ENCODE results near the gene CBL. TPM values are rescaled to one million over a fixed set of nuclear protein-coding genes. Genes with fewer than 3 reads are reported as not detected.

CBL gene
- 10 to 100 TPM; 29.0 to 32.5 (median 30.1) TPM for total RNA-seq
- total RNA-seq (2013) = 20.7 TPM

DNA sequence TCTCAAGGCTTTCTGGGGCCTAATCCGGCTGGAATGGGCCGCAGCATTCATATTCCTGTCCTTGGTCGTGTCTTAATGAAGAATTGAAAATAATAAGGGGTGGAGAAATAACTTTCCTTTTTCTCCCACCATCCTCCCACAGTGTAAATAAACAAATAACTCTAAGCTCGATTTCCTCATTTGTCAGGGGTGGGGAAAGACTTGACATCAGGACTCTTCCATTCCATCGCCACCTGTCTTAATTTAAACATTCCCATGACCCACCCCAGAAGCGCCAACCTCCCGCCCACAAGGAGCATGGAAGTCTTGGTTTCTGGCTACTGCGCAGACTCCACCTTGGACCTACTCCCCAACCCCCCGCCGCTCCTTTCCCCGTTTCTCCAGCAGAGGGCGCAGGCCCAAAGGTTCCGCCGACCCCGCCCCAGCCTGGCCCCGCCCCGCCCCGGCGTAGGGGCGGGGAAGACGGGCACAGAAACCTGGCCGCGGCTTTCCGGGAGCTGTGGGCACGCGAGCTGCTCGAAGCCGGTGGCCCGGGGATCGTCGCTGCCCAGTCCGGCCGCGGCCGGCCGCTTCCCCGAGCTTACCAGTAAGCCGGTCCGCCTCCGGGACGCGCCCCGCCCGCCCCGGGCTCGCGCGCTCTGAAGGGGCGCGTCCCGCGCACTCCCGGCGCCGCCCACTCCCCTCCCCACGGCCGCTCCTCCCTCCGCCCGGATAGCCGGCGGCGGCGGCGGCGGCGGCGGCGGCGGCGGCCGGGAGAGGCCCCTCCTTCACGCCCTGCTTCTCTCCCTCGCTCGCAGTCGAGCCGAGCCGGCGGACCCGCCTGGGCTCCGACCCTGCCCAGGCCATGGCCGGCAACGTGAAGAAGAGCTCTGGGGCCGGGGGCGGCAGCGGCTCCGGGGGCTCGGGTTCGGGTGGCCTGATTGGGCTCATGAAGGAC, at the start of gene CBL:
TSS of gene CBL (plus strand) at position 766 of the 937 bp plus-strand sequence. CDS start at position 845, 79 bp downstream.
- TF ChIP-seq, protein P1, sequence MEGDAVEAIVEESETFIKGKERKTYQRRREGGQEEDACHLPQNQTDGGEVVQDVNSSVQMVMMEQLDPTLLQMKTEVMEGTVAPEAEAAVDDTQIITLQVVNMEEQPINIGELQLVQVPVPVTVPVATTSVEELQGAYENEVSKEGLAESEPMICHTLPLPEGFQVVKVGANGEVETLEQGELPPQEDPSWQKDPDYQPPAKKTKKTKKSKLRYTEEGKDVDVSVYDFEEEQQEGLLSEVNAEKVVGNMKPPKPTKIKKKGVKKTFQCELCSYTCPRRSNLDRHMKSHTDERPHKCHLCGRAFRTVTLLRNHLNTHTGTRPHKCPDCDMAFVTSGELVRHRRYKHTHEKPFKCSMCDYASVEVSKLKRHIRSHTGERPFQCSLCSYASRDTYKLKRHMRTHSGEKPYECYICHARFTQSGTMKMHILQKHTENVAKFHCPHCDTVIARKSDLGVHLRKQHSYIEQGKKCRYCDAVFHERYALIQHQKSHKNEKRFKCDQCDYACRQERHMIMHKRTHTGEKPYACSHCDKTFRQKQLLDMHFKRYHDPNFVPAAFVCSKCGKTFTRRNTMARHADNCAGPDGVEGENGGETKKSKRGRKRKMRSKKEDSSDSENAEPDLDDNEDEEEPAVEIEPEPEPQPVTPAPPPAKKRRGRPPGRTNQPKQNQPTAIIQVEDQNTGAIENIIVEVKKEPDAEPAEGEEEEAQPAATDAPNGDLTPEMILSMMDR (IDR thresholded peaks at IDR 0.05) = peak; percentile 78
- peak within 1 kb of the TSS; percentile 100 for H3K4me3 ChIP-seq (ENCODE audit: low read length)
- WGBS (ENCODE audit: insufficient coverage) = under 1% methylated on average over 85 of the region's 88 CpGs
- DNase-seq = peak; percentile 94 to 97
- peaks cover 12% of the 10 kb centered on the region for H3K4me1 ChIP-seq (ENCODE audit: control insufficient read depth, insufficient read depth, low read length)
- H3K27ac Mint-ChIP-seq = peak within 1 kb of the TSS; percentile 81 to 87
- H3K9me3 Mint-ChIP-seq = no peaks in the 10 kb centered on the region
- peak; percentile 91 to 98 (median 92) for ATAC-seq
- H3K27ac ChIP-seq (ENCODE audit: low read length) = peak within 1 kb of the TSS; percentile 79
- no peaks in the 10 kb centered on the region for H3K27me3 Mint-ChIP-seq (ENCODE audit: low read depth in 2 of 2)
- no peaks in the 10 kb centered on the region for H3K27me3 ChIP-seq (ENCODE audit: control insufficient read depth, insufficient read depth, low read length)
- no peaks in the 10 kb centered on the region for H3K36me3 ChIP-seq (ENCODE audit: control insufficient read depth, insufficient read depth, low read length)
- H3K9me3 ChIP-seq (ENCODE audit: control insufficient read depth, insufficient read depth, low read length) = no peaks in the 10 kb centered on the region
- H3K4me3 Mint-ChIP-seq = peak within 1 kb of the TSS; percentile 95
- H3K4me1 Mint-ChIP-seq = peaks cover 13 to 21% of the 10 kb centered on the region in 2 donors
- H3K36me3 Mint-ChIP-seq = no peaks in the 10 kb centered on the region
- intact Hi-C loops (cut with micrococcal nuclease) = loop anchor here (5.0 kb wide), 3 partner anchors 76 to 189 kb away; partner anchors contain the start of genes RPS25 and TRAPPC4

DNA sequence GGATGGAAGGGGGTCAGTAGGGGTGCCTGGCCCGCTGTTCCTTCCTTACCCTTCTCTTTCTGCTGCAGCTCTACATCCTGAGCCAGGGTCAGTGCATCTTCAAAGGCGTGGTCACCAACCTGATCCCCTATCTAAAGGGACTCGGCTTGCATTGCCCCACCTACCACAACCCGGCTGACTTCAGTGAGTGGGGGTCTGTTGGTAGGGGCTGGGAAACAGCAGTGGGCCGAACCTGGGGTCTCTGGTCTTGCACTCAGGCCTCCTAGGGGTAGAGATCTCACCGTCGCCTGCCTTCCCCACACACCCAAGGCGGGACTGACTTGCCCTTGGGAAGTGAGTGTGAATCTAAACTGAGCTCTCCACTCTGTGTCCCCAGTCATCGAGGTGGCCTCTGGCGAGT, 49.6 kb upstream of the CBL start:
- ATAC-seq (no peak), DNase-seq (no peak)
- TF ChIP-seq, protein P1 (IDR thresholded peaks at IDR 0.05) = no peak
- no peaks in the 10 kb centered on the region for H3K27me3 ChIP-seq (ENCODE audit: control insufficient read depth, insufficient read depth, low read length)
- H3K9me3 ChIP-seq (ENCODE audit: control insufficient read depth, insufficient read depth, low read length) = no peaks in the 10 kb centered on the region
- H3K27me3 Mint-ChIP-seq (ENCODE audit: low read depth in 2 of 2) = peaks cover 29 to 36% of the 10 kb centered on the region in 2 donors
- H3K4me3 Mint-ChIP-seq = no peak overlapping the region
- H3K27ac ChIP-seq (ENCODE audit: low read length) = no peak overlapping the region
- H3K9me3 Mint-ChIP-seq = no peaks in the 10 kb centered on the region
- no peak overlapping the region for H3K4me3 ChIP-seq (ENCODE audit: low read length)
- peaks cover 0 to 7% of the 10 kb centered on the region in 2 donors for H3K4me1 Mint-ChIP-seq
- intact Hi-C loops (cut with micrococcal nuclease) = no loop called here
- H3K36me3 Mint-ChIP-seq = no peaks in the 10 kb centered on the region
- no peak overlapping the region for H3K27ac Mint-ChIP-seq
- WGBS (ENCODE audit: insufficient coverage) = 94% methylated on average over 5 of the region's 10 CpGs
- no peaks in the 10 kb centered on the region for H3K36me3 ChIP-seq (ENCODE audit: control insufficient read depth, insufficient read depth, low read length)
- H3K4me1 ChIP-seq (ENCODE audit: control insufficient read depth, insufficient read depth, low read length) = no peaks in the 10 kb centered on the region

DNA sequence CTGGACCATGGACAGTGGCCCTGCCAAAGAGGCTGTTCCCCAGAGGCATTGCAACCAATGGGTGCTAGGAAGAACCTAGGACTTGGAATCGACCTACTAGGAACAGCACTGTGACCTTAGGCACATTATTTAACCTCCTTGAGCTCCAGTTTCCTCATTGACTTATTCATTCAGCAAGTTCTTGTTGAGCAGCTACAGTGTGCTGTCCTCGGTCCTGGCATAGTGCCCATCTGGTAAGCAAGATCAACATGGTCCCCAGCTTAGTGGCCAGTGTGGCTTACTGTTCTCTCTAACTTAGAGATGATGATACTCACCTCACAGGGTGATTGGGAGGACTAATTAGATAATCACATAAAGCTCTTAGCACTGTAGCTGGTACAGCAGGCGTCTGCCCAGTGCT, 49.1 kb upstream of the CBL start:
- Histone ChIP-seq H3K27ac (ENCODE audit: low read length) (no peak overlapping the region), H3K36me3 (ENCODE audit: control insufficient read depth, insufficient read depth, low read length) (no peaks in the 10 kb centered on the region), H3K9me3 (ENCODE audit: control insufficient read depth, insufficient read depth, low read length) (no peaks in the 10 kb centered on the region), H3K4me1 (ENCODE audit: control insufficient read depth, insufficient read depth, low read length) (no peaks in the 10 kb centered on the region), H3K27me3 (ENCODE audit: control insufficient read depth, insufficient read depth, low read length) (no peaks in the 10 kb centered on the region), H3K4me3 (ENCODE audit: low read length) (no peak overlapping the region)
- WGBS (ENCODE audit: insufficient coverage) = 68% methylated on average over 2 of the region's 3 CpGs
- H3K27ac Mint-ChIP-seq = no peak overlapping the region
- no peak overlapping the region for H3K4me3 Mint-ChIP-seq
- ATAC-seq = no peak
- DNase-seq = no peak
- TF ChIP-seq, protein P1 (IDR thresholded peaks at IDR 0.05) = no peak
- peaks cover 0 to 7% of the 10 kb centered on the region in 2 donors for H3K4me1 Mint-ChIP-seq
- H3K27me3 Mint-ChIP-seq (ENCODE audit: low read depth in 2 of 2) = peaks cover 29 to 30% of the 10 kb centered on the region in 2 donors
- H3K9me3 Mint-ChIP-seq = no peaks in the 10 kb centered on the region
- H3K36me3 Mint-ChIP-seq = no peaks in the 10 kb centered on the region
- intact Hi-C loops (cut with micrococcal nuclease) = no loop called here

Measured in natural killer cell (primary cell).